Measurements from ENCODE around the gene NEU4. TPM values are rescaled to one million over a fixed set of nuclear protein-coding genes. Genes with fewer than 3 reads are reported as not detected.

The NEU4 gene
- total and polyA plus RNA-seq, 9 of the 15 experiments (the other 6 are each of a cell fraction or from before 2014, with no cell fraction given): 0.01 to 0.40 TPM; not detected in 7

- TF ChIP-seq KDM1A (IDR thresholded peaks at IDR 0.05) (peak; percentile 21 to 53; a peak in 1 of 4 replicates), HNRNPUL1 (IDR thresholded peaks at IDR 0.05; ENCODE audit: low read length) (no peak), GABPA (tag; conservative IDR thresholded peaks at IDR 0.05; ENCODE audit: low read depth) (no peak), TOE1 (IDR thresholded peaks at IDR 0.05; ENCODE audit: borderline replicate concordance) (no peak), TOE1 (CRISPR knock-in tag; IDR thresholded peaks at IDR 0.05; ENCODE audit: borderline replicate concordance, low read depth) (0 out of 2 replicates have a peak, but pooled peaks have one; percentile 37), NCOA4 (IDR thresholded peaks at IDR 0.05; ENCODE audit: partially characterized antibody) (no peak), TCF7L2 (IDR thresholded peaks at IDR 0.05; ENCODE audit: low read depth, low read length) (no peak), ARID4B (CRISPR knock-in tag; IDR thresholded peaks at IDR 0.05) (peak; percentile 59), ZNF561 (CRISPR knock-in tag; conservative IDR thresholded peaks at IDR 0.05) (no peak), ZNF75A (CRISPR knock-in tag; IDR thresholded peaks at IDR 0.05) (no peak), RFX1 (IDR thresholded peaks at IDR 0.05) (no peak), HOXB6 (CRISPR knock-in tag; IDR thresholded peaks at IDR 0.05; ENCODE audit: borderline replicate concordance) (no peak), ZFP91 (CRISPR knock-in tag; IDR thresholded peaks at IDR 0.05) (no peak), SMARCE1 (IDR thresholded peaks at IDR 0.05) (no peak), MTA2 (IDR thresholded peaks at IDR 0.05; ENCODE audit: low read depth) (no peak), NFIX (CRISPR knock-in tag; IDR thresholded peaks at IDR 0.05; ENCODE audit: low read depth) (no peak), POLR2B (IDR thresholded peaks at IDR 0.05; ENCODE audit: low read depth, partially characterized antibody) (no peak), HEY1 (CRISPR knock-in tag; IDR thresholded peaks at IDR 0.05; ENCODE audit: borderline replicate concordance) (no peak), TRIM28 (IDR thresholded peaks at IDR 0.05) (no peak), AFF4 (CRISPR knock-in tag; IDR thresholded peaks at IDR 0.05) (no peak)
Measured at GRCh38 chr2:241760301-241760771, 48.7 kb upstream of the NEU4 start (continued).

Measured in K562 (cell line).